Common myeloid progenitor, CD34-positive (primary cell): Measurements from ENCODE around the gene DOCK7.
"Not testable (repeated sequence)": the region's sequence is repeated elsewhere in the genome, so short reads cannot be mapped to it uniquely, and the experiment has no call there.

Experiments
- CTCF ChIA-PET: fragments of 350-600 bp; sonication (Branson Sonifier 250); formaldehyde crosslinking; loops from one replicate; lab custom pipeline; 2021; ENCODE audit warnings: antibody characterized with exemption; lab: Charles Lee
- POLR2A ChIA-PET: fragments of 350-600 bp; sonication (Branson Sonifier 250); formaldehyde crosslinking; loops from one replicate; lab custom pipeline; 2021; ENCODE audit warnings: antibody characterized with exemption; lab: Charles Lee
- DNase-seq, 3 donors: peaks; one replicate each; pipeline versions ENCODE4 v3.0.0 to v3.0.0-alpha.2; 2013
- H3K27ac ChIP-seq, 2 experiments: 1 replicate in 1 of 2; 2 replicates in 1 of 2; pipeline ENCODE4 v1.7.0; 2013; ENCODE audit warnings: inconsistent platforms in 2 of 2, low read length in 2 of 2, mild to moderate bottlenecking in 2 of 2, low read depth in 1 of 2, moderate library complexity in 1 of 2; ENCODE audit not compliant: severe bottlenecking in 2 of 2, insufficient read depth in 1 of 2, poor library complexity in 1 of 2
- H3K27me3 ChIP-seq, 5 experiments: replicated peaks in 2 of 5; 1 replicate in 3 of 5; 2 replicates in 2 of 5; pipeline versions ENCODE4 v1.6.1 to v1.7.0; 2013; ENCODE audit warnings: low read length in 4 of 5, mild to moderate bottlenecking in 2 of 5, moderate library complexity in 2 of 5, inconsistent platforms in 1 of 5; ENCODE audit not compliant: insufficient read depth in 5 of 5, control insufficient read depth in 4 of 5
- H3K36me3 ChIP-seq, 4 experiments: 1 replicate in 2 of 4; 2 replicates in 2 of 4; pipeline versions ENCODE4 v1.6.1 to v1.7.0; 2013; ENCODE audit warnings: low read length in 3 of 4, control low read depth in 1 of 4, mild to moderate bottlenecking in 1 of 4; ENCODE audit not compliant: control insufficient read depth in 4 of 4, insufficient read depth in 4 of 4
- H3K4me1 ChIP-seq, 4 experiments: 1 replicate in 3 of 4; 2 replicates in 1 of 4; pipeline versions ENCODE4 v1.6.1 to v1.7.1; 2013; ENCODE audit warnings: low read length in 3 of 4, mild to moderate bottlenecking in 3 of 4, control low read depth in 1 of 4, inconsistent platforms in 1 of 4, moderate library complexity in 1 of 4; ENCODE audit not compliant: control insufficient read depth in 4 of 4, insufficient read depth in 4 of 4; ENCODE audit errors: control extremely low read depth in 1 of 4
- H3K4me3 ChIP-seq, 7 experiments: 1 replicate in 4 of 7; 2 replicates in 3 of 7; pipeline versions ENCODE4 v1.5.1 to v1.7.0; 2013; ENCODE audit warnings: mild to moderate bottlenecking in 7 of 7, low read length in 6 of 7, moderate library complexity in 6 of 7, inconsistent platforms in 2 of 7, low read depth in 2 of 7, control low read depth in 1 of 7; ENCODE audit not compliant: insufficient read depth in 4 of 7, control insufficient read depth in 1 of 7; ENCODE audit errors: extremely low read depth in 1 of 7
- H3K9me3 ChIP-seq, 5 experiments: 1 replicate in 4 of 5; 2 replicates in 1 of 5; pipeline versions ENCODE4 v1.6.1 to v1.7.1; 2013; ENCODE audit warnings: low read length in 4 of 5, mild to moderate bottlenecking in 2 of 5, inconsistent platforms in 1 of 5, low read depth in 1 of 5, moderate library complexity in 1 of 5; ENCODE audit not compliant: control insufficient read depth in 4 of 5, insufficient read depth in 2 of 5; ENCODE audit errors: control extremely low read depth in 1 of 5
- WGBS: methylation state at CpG from one replicate; pipeline ENCODE4 v1.1.5; 2013; ENCODE audit not compliant: insufficient coverage; 5-methylcytosine and 5-hydroxymethylcytosine counted together

The DOCK7 gene

GRCh38 chr1:62573675-62574074 is 114.5 kb downstream of the DOCK7 start:
- POLR2A ChIA-PET = no interaction called here
- no peaks in the 10 kb centered on the region for H3K27me3 ChIP-seq
- no peaks in the 10 kb centered on the region for H3K4me1 ChIP-seq
- CTCF ChIA-PET = no interaction called here
- WGBS = 40% methylated on average over 1 of the region's 2 CpGs
- peaks cover 0 to 14% (median 4%) of the 10 kb centered on the region in 4 experiments for H3K36me3 ChIP-seq
- H3K9me3 ChIP-seq = peaks cover 0 to 3% (median 0%) of the 10 kb centered on the region in 5 experiments
- no peak overlapping the region for H3K27ac ChIP-seq
- no peak overlapping the region for H3K4me3 ChIP-seq
- DNase-seq = no peak

GRCh38 chr1:62572476-62572875 is 115.7 kb downstream of the DOCK7 start:
- H3K27ac ChIP-seq = no peak overlapping the region
- H3K9me3 ChIP-seq = peaks cover 0 to 5% (median 0%) of the 10 kb centered on the region in 5 experiments
- peaks cover 0 to 11% (median 4%) of the 10 kb centered on the region in 4 experiments for H3K36me3 ChIP-seq
- no peaks in the 10 kb centered on the region for H3K4me1 ChIP-seq
- CTCF ChIA-PET = no interaction called here
- no peak overlapping the region for H3K4me3 ChIP-seq
- no peaks in the 10 kb centered on the region for H3K27me3 ChIP-seq
- POLR2A ChIA-PET = no interaction called here
- DNase-seq = no peak

- H3K4me1 ChIP-seq, DNase-seq, H3K4me3 ChIP-seq, CTCF ChIA-PET, H3K27me3 ChIP-seq, POLR2A ChIA-PET, H3K27ac ChIP-seq, H3K9me3 ChIP-seq: not testable (repeated sequence)
- WGBS = 100% methylated on average over 1 of the region's 4 CpGs
- peaks cover 0 to 11% (median 4%) of the 10 kb centered on the region in 4 experiments for H3K36me3 ChIP-seq
These were observed 116.7 kb downstream of the DOCK7 start for GRCh38 chr1:62571517-62571916.

- peak in 2 of 3 donors; percentile 1 to 8 for DNase-seq
- H3K27me3 ChIP-seq, H3K36me3 ChIP-seq, POLR2A ChIA-PET, H3K27ac ChIP-seq, H3K4me1 ChIP-seq, H3K4me3 ChIP-seq, H3K9me3 ChIP-seq: not testable (repeated sequence)
- no CpG with 5 or more reads among the region's 1 CpG for WGBS
- CTCF ChIA-PET = interaction anchor here (0.7 to 1.4 kb wide), 2 partner anchors 27 to 32 kb away, joined by 3 to 4 read pairs; no protein-coding TSS in a partner anchor
These were observed 120.3 kb downstream of the DOCK7 start for GRCh38 chr1:62567926-62568325.

GRCh38 chr1:62567182-62567581 is 121.0 kb downstream of the DOCK7 start:
- DNase-seq, POLR2A ChIA-PET, H3K27me3 ChIP-seq, H3K9me3 ChIP-seq, H3K36me3 ChIP-seq, CTCF ChIA-PET, H3K27ac ChIP-seq, H3K4me1 ChIP-seq, H3K4me3 ChIP-seq: not testable (repeated sequence)
- no CpG with 5 or more reads among the region's 1 CpG for WGBS

GRCh38 chr1:62561306-62561705 is 126.9 kb downstream of the DOCK7 start:
- Histone ChIP-seq H3K27me3 (no peaks in the 10 kb centered on the region), H3K36me3 (peaks cover 4 to 15% (median 7%) of the 10 kb centered on the region in 4 experiments), H3K9me3 (no peaks in the 10 kb centered on the region), H3K27ac (no peak overlapping the region), H3K4me3 (no peak overlapping the region), H3K4me1 (no peaks in the 10 kb centered on the region)
- CTCF ChIA-PET = no interaction called here
- WGBS = no CpG with 5 or more reads among the region's 2 CpGs
- POLR2A ChIA-PET = no interaction called here
- DNase-seq = no peak

- ChIA-PET POLR2A (no interaction called here), CTCF (no interaction called here)
- Histone ChIP-seq H3K4me3 (no peak overlapping the region), H3K27ac (no peak overlapping the region), H3K27me3 (no peaks in the 10 kb centered on the region), H3K36me3 (peaks cover 1 to 12% (median 4%) of the 10 kb centered on the region in 4 experiments), H3K4me1 (no peaks in the 10 kb centered on the region), H3K9me3 (no peaks in the 10 kb centered on the region)
- no peak for DNase-seq
- no CpG with 5 or more reads among the region's 2 CpGs for WGBS
These were observed 143.6 kb downstream of the DOCK7 start for GRCh38 chr1:62544570-62544969.
